GM13976 (cell line): Measurements from ENCODE around the gene NUMBL.
"Not testable (repeated sequence)": the region's sequence is repeated elsewhere in the genome, so short reads cannot be mapped to it uniquely, and the experiment has no call there.

Experiments used
- DNase-seq: peaks from one replicate; pipeline ENCODE4 v3.0.0; 2012; ENCODE audit warnings: low spot score
- CTCF ChIP-seq: IDR thresholded peaks from 2 replicates; pipeline ENCODE4 v1.5.1; 2012; ENCODE audit warnings: borderline replicate concordance, mild to moderate bottlenecking; ENCODE audit not compliant: insufficient read depth; ENCODE audit errors: extremely low read depth, missing control alignments, control extremely low read depth
- in situ Hi-C: fragments of 300-500 bp; cut with MboI; formaldehyde crosslinking; loops from one replicate; pipeline ENCODE4 v1.12.0; 2022; ENCODE audit warnings: low sequenced_read_pairs, mixed read lengths, inconsistent platforms; ENCODE audit not compliant: unreplicated experiment

NUMBL gene

GRCh38 chr19:40659116-40659515 lies 31.3 kb downstream of the NUMBL start:
- no peak for TF ChIP-seq CTCF
- in situ Hi-C loops: loop anchor here (10.0 to 25.0 kb wide), 2 partner anchors 156 to 503 kb away; no protein-coding TSS in a partner anchor

DNA sequence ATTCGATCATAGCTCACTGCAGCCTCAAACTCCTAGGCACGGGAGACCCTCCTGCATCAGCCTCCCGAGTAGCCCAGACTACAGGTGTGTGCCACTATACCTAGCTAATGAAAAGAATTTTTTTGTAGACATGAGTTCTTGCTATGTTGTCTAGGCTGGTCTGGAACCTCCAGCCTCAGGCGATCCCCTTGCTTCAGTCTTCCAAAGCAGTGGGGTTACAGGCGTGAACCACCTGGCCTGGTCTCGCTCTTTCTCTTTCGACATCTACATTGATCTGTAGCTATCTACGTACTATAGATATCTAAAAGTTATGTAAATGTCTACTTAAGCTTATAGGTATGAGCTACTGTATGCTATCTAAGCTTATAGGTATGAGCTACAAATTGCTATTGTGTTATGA lies 32.4 kb downstream of the NUMBL start:
- no peak for TF ChIP-seq CTCF
- no peak for DNase-seq
- in situ Hi-C loops: loop anchor here (10.0 to 25.0 kb wide), 2 partner anchors 157 to 504 kb away; no protein-coding TSS in a partner anchor

More at GRCh38 chr19:40659116-40659515, 31.3 kb downstream of the NUMBL start:
- DNase-seq: no peak

DNA sequence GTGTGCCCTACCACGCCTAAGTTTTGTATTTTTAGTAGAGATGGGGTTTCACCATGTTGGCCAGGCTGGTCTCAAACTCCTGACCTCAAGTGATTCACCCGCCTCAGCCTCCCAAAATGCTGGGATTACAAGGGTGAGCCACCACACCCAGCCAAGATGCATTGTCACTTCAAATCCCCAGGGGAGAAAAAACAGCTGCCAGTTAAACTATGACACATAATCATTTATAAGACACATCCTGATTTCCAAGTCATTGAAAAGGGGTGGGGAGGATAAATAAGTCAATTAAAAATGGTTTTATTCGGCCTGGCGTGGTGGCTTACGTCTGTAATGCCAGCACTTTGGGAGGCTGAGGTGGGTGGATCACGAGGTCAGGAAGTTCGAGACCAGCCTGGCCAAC lies 34.8 kb downstream of the NUMBL start:
- not testable (repeated sequence) for DNase-seq
- in situ Hi-C loops: loop anchor here (10.0 to 25.0 kb wide), 2 partner anchors 159 to 507 kb away; no protein-coding TSS in a partner anchor

DNA sequence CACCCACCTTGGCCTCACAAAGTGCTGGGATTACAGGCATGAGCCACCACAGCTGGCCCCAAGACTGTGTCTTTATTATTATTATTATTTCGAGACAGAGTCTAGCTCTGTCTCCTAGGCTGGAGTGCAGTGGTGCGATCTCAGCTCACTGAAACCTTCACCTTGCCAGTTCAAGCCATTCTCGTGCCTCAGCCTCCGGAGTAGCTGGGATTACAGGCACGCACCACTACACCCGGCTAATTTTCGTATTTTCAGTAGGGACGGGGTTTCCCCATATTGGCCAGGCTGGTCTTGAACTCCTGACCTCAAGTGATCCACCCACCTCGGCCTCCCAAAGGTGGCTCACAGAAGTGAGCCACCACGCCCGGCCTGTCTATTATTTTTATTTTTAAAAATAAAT lies 38.1 kb downstream of the NUMBL start:
- in situ Hi-C loops: loop anchor here (10.0 to 25.0 kb wide), 2 partner anchors 162 to 510 kb away; no protein-coding TSS in a partner anchor
- not testable (repeated sequence) for DNase-seq

DNA sequence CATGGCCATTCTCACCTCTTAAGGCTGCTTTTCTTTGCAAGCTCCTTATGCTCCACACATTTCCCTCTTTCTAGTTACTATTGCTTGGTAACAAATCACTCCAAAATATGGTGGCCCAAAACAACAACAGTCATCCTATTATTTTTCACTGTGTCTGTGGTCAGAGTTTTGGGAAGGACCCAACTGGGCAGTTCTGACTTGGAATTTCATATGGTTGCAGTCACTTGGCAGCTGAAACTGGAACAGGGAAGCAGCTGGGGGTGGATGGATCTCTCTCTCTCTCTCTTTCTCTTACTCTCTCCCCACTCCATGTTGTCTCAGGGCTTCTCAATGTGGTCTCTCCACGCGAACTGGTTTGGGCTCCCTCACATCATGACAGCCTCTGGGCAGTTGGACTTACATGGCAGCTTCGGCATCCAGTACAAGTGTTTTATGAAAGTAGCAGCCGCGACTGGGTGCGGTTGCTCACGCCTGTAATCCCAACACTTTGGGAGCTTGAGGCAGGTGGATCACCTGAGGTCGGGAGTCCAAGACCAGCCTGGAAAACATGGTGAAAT lies 39.6 kb downstream of the NUMBL start:
- no peak for TF ChIP-seq CTCF
- in situ Hi-C loops: loop anchor here (10.0 to 25.0 kb wide), 2 partner anchors 164 to 511 kb away; no protein-coding TSS in a partner anchor
- DNase-seq: no peak

DNA sequence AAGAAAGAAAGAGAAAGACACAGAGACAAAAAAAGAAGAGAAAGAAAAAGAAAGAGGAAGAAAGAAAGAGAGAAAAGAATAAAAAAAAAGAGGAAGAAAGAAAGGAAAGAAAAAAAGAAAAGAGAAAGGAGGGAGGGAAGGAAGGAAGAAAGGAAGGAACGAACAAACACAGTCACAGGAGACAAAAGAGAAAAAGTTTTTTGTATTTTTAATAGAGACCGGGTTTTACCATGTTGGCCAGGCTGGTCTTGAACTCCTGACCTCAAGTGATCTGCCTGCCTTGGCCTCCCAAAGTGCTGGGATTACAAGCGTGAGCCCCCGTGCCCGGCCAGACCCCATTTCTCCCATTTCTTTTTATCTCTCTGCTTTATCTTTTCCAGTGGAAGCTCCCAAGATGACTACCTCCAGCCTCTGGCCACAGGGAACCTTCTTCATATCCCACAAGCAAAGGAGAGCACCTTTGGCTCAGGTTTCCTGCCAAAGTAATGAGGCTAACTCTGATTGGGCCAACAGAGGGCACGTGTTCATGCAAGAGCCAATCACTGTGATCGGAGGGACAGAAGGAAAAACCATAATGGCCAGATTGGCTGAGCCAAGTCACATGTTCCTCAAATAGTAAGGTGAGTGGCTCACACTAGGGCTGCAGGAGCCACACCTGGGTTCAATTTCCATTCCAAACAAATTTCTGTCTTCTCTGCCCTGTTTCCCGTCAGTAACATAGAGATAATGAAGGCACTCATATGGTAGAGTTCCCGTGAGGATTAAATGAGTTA lies 40.4 kb downstream of the NUMBL start:
- in situ Hi-C loops: loop anchor here (10.0 to 25.0 kb wide), 2 partner anchors 165 to 512 kb away; no protein-coding TSS in a partner anchor
- DNase-seq: not testable (repeated sequence)

GRCh38 chr19:40646743-40647254 lies 43.7 kb downstream of the NUMBL start:
- no peak for TF ChIP-seq CTCF
- DNase-seq: no peak
- in situ Hi-C loops: no loop called here

- TF ChIP-seq CTCF: no peak
- in situ Hi-C loops: no loop called here
- no peak for DNase-seq
Measured at GRCh38 chr19:40642757-40643305, 47.6 kb downstream of the NUMBL start.
